ENCODE data around the gene NEURL3. TPM values are rescaled to one million over a fixed set of nuclear protein-coding genes. Genes with fewer than 3 reads are reported as not detected.
A peak's percentile ranks its signal among the peaks of the same experiment; 100 is the strongest.

The NEURL3 gene
- total RNA-seq, 1 experiment from 2014 or later = not detected

DNA sequence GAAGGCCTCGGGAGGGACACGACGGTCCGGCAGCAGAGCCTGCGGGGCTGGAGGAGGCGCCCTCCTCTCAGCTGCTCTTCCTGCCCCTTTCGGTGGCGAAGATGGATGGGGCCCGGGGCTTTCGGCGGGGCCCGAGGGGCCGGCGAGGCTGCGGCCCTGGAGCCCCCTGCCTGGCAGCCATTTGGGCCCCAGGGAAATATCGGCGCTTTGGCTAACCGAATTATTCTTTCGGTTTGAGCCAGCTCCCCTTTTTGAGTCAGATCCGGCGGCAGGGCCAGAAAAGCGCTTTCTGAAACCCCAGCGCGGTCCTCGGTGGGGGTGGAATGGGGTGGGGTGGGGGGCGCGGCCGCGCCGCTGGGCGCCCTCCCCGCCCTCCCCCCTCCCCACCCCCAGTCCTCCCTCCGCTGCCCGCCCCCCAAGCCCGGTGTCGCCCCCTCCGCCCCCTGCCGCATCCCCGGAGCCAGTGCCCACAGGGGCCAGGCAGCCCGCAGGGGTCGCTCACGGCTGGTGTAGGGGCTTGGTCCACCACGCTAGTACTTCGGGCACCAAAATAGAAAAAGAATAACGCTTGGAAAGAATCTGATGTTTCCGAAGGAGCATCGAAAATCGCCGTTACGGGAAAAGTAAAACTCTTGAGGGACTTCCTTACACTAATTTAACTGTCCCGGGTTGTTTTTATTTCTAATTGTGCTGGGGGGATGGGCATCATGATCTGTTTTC, 22.3 kb upstream of the NEURL3 start:
- no peak for DNase-seq (ENCODE audit: low spot score)

DNA sequence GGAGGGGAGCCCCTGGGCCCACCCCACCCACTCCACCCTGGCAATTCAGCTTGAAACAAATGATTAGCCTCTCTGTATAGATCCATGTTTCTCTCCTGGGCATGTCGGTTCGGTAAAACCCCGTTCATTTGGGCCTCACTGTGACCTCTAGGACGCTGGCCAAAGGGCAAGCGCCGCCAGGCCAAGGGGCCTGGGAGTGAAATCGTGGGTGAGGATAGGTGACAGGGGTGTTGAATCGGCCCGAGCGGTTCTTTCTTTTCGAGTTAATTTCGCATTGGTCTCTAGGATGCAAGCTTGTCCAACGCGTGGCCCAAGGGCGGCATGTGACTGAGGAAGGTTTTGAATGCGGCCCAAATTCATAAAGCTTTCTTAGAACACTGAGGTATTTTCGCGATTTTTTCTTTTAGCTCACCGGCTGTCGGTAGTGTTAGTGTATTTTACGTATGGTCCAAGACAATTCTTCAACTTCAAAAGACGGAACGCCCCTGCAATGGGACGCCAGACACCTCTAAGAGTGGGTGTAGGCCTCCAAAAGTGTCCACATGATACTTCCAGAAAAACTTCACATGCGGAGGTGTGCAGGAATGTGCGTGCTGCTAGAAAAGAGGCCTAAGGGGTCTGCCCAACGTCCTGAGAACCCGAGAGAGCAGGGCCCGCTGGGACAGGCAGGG, 21.6 kb upstream of the NEURL3 start:
- no peak for DNase-seq (ENCODE audit: low spot score)

DNA sequence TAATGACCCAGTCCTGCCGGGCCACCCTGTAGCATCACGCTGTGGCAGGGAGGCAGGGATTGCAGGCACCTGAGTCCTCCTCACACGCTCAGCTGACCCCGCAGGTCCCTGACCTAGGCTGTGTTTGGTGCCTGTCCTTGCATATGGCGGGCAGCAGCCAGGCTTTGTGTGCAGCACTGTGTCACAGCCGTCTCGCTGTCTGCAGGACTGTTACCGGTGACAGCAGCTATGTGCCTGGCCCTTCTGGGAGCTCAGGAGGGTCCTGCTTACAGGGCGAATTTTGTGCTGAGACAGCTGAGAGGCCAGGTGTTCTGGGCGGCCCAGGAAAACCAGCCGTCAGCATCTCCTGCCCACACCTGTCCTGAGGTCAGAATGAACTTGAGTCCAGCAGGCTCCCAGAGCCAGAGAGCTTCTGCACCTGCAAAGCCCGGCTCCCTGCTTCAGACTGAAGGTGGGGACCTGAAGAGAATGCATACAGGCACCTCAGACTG, 21.0 kb upstream of the NEURL3 start:
- DNase-seq (ENCODE audit: low spot score) = no peak

DNA sequence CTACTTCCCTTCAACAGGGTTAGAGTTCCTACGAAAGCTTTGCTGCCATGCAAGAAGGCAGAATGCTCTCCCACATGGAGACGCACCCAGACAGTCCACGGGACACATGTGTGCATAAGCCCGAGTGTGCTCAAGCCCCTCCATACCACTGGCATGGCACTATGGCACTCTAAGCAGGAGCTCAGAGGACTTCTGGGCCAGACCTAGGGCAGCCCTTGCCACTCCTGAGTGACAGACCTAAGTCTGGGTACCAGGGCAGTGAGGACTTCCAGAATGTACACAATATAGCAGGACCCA, 20.0 kb upstream of the NEURL3 start:
- no peak for DNase-seq (ENCODE audit: low spot score)

DNA sequence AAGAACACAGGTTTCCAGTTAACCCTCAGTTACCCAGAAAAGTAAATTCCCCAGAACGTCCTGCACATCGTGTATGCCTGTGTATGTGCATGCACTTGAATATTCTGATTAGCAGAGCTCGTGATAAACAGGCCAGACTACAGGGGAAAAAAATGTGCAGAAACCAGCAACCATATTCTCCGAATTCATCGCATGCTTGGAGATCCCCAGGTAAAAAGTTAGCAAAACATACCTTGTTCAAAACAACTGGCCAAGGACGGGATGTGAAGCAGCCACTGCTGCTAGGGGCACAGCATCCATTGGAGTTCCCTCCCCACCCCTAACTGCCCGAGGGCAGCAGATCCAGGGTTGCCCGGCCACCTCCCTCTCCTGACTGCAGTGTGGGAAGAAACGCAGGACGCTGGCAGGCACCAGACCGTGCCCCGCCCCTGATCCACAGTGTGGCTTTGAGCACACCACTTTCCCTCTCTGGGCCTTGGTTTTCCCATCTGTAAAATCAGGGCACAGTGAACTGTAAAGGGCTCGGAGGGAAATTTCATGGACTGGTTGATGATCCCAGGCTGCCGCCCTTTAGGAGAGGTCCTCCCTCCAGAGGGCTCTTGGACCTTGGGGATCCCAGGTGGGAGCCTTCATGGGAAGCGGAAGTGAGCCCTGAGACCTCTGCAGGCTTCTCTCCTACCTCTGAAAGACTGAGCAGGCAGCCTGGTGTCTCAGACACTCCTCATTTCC, 19.5 kb upstream of the NEURL3 start:
- no peak for DNase-seq (ENCODE audit: low spot score)

DNA sequence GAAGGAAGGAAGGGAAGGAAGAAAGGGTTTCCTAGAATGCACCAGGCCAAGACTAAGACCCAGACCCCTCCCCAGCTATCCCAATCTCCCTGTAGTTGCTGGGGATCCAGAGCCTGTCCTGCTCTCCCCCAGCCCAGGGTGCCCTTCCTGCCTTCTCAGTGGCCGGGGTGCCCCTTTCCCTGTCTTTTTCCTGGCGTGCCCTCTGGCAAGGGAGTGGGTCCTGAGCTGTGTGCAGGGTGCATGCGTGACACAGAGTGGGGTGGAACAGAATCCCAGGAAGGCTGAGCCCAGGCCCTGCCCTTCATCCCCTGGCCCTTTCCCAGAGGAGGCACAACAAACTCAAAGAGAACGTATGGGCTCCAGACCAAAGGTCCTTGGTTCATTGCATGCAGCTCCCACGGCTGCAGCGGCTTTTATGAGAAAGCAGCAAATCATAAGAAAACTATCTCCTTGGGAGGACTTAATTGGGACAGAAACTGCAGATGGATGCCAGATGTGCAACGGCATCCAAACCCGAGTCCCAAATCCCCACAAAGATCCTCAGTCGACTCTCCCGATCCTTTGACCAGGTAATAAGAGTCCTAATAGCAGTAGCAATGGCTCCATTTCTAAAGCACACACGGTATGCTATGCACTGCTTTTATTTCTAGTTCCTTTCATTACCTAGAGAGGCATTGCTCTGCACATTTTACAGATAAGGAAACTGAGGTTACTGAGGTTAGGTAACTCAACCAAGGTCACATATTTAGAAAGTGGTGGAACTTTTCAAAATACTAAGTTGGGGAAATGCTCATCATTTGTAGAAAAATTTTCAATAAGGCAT, 18.7 kb upstream of the NEURL3 start:
- no peak for DNase-seq (ENCODE audit: low spot score)

DNA sequence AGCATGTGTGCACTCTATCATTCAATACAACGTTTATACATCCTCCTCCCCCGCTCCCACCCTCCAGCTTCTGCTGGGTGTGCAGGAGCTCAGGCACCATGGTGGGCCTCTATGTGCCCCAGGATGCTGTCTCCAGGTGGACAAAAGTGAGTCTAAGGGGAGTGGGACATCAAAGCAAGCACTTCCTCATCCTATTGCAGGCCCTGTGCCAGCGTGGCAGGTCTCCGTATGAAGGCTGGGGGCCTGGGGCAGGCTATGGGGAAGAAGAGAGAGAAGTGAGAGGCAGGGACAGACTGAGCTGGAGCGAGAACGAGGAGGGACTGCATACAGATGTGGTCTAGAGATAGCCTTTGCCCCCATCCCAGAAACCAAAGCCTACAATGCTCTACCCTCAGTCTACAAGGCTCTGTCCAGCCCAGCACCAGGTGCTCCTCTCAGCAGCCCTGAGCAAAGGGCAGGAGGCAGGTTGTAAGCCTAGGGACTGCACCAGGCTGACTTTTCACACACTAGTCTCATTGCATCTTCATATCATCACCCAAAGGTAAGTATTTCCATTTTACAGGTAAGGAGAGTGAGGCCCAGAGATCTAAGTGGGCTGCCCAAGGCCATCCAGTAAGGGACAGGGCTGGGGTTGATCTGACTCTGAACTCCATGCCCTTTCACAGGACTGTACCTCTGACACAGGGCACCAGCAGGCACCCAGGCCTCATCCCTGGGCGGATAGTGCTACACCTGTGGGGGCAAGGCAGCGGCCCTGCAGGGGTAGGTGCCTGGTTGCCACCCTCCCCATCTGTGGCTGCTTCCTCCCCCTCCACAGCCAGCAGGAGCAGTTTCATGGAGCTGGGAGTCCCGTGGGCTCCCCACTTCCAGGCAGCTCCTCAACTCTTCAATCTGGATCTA, 17.4 kb upstream of the NEURL3 start:
- no peak for DNase-seq (ENCODE audit: low spot score)

DNA sequence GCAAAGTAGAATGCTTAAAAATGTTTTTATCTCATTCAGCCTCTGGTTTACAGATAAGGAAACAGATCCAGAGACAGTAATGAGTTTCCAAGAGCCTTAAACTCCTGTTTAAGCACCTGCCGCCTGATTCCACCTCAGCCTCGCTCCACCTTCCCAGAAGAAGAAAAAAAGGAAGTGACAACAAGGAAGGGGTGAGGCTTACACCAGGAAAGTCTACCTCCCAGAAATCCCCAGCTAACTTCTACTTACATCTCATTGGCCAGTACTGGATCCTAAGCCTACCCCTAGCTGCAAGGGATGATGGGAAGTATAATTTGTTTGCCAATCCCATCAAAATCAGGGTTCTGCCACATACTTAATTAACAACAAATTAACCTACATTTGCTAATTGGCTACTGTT, 16.1 kb upstream of the NEURL3 start:
- DNase-seq (ENCODE audit: low spot score) = no peak

DNA sequence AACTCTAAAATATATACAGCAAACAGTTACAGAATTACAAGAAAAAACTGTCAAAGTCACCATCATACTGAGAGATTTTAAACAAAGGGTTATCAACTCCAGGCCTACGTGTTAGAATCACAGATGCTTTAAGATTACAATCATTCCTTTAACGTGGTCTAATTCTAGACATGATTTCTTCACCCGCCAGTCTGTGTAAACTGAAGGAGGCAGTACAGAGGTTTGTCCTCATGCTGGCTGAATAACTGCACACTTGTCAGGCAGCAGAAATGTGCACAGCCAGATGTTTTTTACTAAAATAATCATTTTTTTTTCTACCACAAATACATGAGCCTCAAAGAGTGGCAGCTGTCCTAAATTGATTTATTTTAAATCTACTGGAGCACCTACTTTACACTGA, 15.5 kb upstream of the NEURL3 start:
- DNase-seq (ENCODE audit: low spot score) = no peak

DNA sequence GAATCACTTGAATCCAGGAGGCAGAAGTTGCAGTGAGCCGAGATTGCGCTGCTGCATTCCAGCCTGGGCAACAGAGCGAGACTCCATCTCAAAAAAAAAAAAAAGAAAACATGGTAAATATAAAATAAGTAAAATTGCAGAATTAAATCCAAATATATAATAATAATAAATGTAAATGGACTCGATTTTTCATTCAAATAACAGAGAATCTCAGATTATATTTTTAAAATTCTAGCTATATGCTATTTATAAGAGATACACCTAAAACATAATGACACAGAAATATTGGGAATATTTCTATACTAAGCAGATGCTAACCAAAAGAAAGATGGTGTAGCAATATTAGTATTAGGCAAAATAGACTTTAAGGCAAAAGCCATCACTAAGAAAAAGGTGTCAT, 15.1 kb upstream of the NEURL3 start:
- no peak for DNase-seq (ENCODE audit: low spot score)

DNA sequence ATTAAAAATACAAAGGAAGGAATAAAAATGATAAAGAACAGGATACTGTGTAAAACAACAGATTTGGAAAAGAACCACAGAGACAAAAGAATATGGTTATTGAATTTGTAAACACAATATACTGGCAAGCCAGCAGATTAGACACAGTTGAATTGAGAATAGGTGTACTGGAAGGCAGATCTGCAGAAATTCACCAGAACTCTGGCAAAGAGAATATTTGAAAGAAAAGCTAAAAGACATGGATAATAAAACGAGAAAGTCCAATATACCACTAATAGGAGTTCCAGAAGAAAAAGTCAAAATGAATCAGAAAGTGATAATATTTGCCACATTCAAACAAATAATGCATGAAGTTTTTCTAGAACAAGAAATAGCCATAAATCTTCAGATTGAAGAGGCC, 11.9 kb upstream of the NEURL3 start:
- DNase-seq (ENCODE audit: low spot score) = no peak

DNA sequence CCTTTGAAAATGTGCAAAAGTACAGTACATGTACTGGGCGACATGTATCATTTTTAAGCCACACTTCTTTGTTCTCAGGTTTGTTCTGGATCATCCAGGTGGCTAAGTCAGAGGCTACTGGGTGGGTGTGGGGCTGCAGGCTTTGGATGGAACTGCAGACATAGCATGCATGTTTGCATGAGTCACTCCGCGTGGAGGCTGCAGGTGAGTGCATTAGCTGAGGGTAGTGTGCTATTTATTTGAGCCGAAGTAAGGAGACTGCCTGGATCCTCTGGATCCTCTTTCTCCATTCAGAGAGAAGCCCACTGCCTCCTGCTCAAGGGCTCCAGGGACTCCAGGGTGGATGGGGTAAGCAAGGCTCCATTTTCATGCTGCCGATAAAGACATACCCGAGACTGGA, 9.4 kb upstream of the NEURL3 start:
- DNase-seq (ENCODE audit: low spot score) = no peak

DNA sequence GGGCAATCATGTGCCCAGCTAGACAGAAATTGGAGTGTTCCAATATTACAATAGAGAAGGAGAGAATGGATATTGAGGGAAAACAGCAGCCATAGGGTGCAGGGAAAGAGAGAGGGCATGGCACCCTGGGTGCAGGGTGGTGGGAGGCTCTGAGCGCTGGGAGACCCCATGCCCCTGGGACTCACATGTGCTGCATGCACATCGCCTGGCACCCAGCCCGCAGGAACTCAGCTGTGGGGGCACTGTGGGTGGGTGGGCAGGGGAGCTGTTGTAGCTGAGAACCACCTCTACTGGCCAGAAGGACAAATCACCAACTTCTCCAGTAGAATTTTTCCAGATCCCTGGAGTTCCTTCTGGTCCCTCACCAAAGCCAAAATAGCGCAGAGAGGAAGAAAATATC, 7.2 kb upstream of the NEURL3 start:
- no peak for DNase-seq (ENCODE audit: low spot score)

DNA sequence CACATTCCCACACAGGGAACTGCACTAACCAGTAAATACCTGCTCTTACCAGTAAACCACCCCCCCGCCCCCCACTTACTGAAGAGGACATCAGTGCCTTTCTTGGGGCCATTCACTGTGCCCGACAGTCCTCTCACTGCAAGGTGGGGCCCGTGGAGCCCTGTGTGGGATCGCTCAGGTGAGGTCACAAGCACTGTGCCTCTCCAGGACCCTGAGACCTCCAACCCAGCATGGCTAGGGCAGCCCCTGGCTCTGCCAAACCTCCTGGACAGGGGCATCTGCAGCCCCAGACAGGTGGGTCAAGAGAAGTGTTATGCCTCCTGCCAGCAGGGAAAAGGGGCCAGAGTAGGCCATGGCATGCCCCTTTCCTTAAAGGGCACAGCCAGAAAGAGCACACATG, 6.7 kb upstream of the NEURL3 start:
- no peak for DNase-seq (ENCODE audit: low spot score)

DNA sequence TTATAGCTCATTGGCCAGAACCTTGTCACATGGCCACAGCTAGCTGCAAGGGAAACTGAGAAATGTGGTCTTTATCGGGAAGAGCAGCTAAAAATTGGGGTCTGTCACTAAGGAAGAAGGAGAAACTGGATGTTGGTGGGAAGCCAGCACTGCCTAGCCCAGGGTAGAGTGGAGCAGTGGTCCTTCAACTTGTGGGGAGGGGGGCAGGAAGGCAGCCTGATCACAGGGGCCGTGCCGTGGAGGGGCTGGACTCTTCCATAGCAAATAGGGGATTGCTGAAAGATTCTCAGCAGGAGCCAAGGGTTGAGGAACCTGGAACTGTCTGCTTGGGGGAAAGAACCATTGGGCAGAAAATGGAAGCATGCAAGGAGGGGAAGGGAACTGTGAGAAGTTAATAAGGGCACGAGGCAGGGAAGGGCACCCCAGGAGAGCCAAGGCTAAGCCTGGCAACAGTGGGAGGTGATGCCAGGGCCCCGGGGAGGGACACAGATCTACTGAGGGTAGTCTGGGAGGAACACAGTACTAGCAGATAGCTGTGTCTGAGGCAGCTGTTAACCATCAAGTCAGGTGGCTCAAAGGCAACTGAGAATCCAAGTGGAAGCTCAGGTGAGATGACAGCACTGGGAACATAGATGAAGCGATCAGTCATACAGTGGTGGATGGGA, 5.9 kb upstream of the NEURL3 start:
- DNase-seq (ENCODE audit: low spot score) = no peak

DNA sequence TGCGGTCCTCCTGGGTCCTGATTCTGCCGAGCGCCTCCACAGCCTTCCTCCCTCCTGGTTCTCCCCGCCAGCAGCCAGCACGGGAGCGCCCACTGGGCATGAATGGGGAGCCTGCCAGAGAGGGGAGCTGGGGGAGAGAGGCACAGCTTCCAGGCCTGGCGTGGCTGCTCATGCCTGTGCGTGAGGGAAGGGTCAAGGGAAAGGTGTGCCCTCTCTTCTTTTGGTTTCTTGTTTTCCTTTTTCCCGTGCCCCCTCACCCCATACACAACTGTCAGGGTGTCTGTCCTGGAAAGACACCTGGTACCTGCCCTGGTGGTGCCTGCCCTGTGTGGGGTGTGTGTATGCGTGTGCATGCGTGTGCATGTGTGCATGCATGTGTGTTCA, 4.7 kb upstream of the NEURL3 start:
- no peak for DNase-seq (ENCODE audit: low spot score)

DNA sequence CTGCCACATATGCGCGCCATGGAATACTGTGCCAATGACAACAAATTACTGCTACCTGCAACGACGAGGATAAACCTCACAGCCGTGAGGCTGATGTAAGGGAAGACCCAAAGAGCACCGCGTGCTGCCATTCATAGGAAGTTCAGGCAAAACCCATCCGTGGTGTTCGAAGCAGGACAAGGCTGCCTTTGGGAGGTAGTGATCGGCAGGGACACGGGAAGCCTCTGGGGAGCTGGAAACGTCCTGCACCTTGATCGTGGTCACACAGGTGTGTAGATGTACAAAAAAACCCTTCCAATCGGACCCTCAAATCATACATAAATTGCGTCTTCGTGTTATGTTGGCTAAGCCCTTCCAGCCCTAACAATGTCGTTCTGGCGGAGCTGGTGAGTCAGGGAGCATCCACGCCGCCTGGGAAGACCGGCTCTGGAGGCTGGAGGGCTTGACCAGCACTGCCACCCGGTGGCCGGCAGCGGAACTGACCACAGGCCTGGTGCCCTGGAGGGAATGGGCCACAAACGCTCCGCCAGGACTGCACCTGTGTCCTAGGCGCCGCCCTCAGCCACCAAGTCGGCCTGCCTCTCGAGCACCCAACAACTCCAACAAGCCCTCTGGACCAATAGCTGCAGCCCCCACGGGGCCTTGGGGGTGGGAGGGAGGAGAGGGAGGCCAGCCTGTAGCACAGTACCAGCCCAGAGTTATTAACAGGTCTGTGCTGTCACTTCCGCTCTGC, 4.1 kb upstream of the NEURL3 start:
- peak; percentile 80 for DNase-seq (ENCODE audit: low spot score)

DNA sequence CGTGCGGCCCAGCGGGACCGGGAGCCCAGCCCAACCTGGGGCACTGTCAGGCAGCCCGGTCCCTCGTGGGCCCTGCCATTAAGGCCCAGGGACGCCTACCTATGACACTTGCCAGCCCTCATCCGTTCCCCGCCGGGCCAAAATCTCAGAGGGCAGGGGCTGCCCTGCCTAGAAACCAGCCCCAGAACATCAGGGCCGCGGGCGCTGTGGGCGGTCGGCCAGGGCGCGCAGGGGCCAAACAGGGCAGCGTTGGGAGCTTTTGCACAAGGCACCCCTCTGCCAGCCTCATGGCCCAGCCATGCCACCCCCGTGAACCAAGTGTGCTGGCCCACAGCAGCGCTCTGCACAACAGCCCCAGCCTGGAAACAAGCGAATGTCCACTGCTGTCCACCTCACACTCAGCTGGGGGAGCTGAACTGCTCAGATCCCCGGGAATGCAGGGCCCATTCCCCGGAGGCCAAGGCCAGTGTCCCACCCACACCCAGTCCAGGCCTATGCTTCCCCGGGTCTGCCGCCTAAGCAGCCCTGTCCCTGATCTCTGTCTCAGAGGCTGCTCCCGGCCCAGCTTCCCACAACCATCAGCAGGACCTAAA, 3.5 kb upstream of the NEURL3 start:
- DNase-seq (ENCODE audit: low spot score) = no peak

DNA sequence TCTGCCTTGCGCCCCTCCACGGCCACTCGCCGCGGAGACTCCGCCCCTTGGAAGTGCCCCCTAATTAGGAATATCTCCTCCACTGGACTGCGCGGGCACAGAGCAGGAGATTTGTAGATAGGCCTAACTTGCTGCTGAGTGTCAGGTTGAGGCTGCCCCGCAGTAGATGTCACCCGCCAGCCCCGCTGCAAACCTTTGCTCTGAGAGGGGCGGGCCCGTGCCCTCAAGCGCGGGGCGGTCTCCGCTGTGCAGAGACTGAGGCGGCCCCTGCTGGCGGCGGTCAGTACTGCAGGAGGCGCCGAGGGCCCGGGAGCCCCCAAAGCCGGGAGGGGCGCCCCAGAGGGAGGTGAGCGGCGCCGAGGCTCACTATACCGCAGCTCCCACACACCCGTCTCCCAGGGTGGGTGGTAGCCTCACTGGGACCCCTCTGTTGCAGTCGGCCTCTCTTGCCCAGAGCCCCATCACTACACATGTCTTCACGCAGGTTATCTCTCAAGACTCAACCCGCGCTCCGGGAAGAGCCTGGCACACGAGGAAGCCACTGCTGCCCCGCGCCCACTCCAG, 2.9 kb upstream of the NEURL3 start:
- no peak for DNase-seq (ENCODE audit: low spot score)
